ENCODE results near the gene BTBD1.

The BTBD1 gene

DNA sequence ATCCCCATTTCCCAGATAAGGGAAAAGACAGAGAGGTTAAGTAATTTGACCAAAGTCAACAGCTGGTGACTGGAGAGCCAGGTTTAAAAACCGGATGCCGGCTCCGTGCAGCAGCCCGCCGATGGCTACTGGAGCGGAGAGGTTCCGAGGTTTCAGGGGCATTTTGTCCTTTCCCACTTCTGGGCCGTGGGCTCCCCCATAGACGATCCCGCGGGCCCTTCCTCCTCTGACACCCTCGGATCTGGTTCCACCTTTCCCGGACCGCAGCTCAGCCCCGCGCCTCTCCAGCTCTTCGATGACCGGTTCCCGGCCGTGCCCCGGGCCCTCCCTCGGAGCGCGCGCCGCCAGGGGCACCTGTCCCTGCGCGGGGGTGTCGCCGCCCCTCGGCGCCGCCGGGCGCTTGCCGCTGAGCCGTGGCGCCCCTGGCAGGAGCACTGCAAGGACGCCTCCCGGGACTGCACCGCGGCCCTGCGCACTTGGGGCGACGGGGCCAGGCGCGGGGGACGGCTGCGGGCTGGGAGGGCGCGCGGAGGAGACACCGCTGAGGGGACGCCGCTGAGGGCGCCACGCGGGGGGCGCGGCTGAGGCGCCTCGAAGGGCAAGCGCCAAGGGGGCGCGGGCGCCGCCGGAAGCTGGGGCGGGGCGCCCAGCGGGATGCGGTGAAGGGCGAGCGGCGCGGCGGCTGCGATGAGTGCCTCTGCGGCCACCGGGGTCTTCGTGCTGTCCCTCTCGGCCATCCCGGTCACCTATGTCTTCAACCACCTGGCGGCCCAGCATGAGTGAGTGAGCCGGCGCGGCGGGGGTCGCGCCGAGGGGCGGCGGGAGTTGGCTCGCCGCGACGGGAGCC, 40.2 kb upstream of the BTBD1 start, which contains the start of gene TM6SF1:
TM6SF1 (plus strand) TSS at position 652 of the 847 bp plus-strand sequence; CDS start at position 688, 36 bp downstream.
- no peak within 1 kb of the TSS for H3K27ac ChIP-seq
- ChIA-PET CTCF (interaction anchor here (0.6 to 0.7 kb wide), 3 partner anchors 66 to 1821 kb away, joined by 3 to 4 read pairs (median 3); no protein-coding TSS in a partner anchor), POLR2A (ENCODE audit: low non-redundant PET) (no interaction called here)
- no peak for DNase-seq (ENCODE audit: low spot score)
- TF ChIP-seq, protein P1, sequence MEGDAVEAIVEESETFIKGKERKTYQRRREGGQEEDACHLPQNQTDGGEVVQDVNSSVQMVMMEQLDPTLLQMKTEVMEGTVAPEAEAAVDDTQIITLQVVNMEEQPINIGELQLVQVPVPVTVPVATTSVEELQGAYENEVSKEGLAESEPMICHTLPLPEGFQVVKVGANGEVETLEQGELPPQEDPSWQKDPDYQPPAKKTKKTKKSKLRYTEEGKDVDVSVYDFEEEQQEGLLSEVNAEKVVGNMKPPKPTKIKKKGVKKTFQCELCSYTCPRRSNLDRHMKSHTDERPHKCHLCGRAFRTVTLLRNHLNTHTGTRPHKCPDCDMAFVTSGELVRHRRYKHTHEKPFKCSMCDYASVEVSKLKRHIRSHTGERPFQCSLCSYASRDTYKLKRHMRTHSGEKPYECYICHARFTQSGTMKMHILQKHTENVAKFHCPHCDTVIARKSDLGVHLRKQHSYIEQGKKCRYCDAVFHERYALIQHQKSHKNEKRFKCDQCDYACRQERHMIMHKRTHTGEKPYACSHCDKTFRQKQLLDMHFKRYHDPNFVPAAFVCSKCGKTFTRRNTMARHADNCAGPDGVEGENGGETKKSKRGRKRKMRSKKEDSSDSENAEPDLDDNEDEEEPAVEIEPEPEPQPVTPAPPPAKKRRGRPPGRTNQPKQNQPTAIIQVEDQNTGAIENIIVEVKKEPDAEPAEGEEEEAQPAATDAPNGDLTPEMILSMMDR (conservative IDR thresholded peaks at IDR 0.05; ENCODE audit: low read depth) = no peak

DNA sequence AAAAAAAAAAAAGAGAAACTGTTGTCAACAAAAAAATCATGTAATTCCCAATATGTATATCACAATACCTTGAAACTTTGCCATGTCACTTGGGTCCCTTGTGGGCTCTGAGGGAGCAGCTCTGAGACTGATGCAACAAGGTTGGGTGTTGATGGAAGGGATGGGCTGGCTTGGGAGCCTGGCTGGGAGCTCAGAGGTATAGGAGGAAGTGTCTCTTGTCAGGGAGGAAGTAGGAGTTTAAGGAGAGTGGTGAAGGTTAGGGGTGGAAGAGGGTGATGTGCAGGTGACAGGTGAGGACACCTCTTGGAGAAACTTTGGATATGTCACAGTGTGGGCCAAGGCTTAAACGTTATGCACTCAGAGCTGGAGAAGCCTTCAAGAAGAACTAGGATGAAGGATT, 38.4 kb upstream of the BTBD1 start:
- CTCF ChIA-PET = no interaction called here
- no peak overlapping the region for H3K27ac ChIP-seq
- no peak for DNase-seq (ENCODE audit: low spot score)
- POLR2A ChIA-PET (ENCODE audit: low non-redundant PET) = no interaction called here
- TF ChIP-seq, protein P1 (conservative IDR thresholded peaks at IDR 0.05; ENCODE audit: low read depth) = no peak

DNA sequence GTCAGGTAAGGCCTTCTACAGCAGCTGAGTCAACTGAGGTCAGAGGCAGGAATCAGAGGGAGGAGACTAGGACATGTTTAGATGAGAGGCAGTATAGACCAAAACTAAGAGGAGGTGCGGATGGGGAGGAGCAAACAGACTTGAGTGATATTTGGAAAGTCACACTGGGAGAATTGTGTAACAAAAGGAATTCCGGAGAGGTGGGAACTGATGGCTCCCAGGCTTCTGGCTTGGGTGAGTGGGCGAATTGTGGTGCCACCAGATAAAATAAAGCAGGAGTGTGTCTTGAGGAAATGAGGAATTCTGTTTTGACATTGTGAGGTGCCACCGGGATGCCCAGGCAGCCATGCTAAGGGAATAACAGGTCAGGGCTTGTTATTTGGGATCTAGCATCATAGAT, 37.1 kb upstream of the BTBD1 start:
- ChIA-PET CTCF (interaction anchor here (0.6 kb wide), 1 partner anchor 35 kb away, joined by 3 read pairs; no protein-coding TSS in a partner anchor), POLR2A (ENCODE audit: low non-redundant PET) (no interaction called here)
- TF ChIP-seq, protein P1 (conservative IDR thresholded peaks at IDR 0.05; ENCODE audit: low read depth) = no peak
- DNase-seq (ENCODE audit: low spot score) = no peak
- H3K27ac ChIP-seq = no peak overlapping the region

DNA sequence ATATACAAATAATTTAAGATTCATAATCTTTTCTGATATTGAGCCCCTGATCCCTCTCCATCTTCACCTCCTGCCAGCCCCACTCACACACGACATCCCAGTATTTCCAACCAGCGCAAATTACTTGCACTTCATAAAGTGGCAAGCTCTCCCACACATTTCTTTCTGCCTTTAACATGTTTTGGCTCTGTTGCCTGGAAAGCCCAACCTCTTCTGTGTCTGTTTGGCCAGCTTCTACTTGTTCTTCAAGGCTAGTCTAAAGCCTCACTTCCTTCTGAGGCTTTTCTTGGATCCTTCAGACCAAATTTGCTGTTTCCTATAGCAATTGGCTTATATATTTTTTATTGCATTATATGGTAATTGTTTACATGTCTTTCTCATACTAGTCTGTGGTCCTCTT, 35.3 kb upstream of the BTBD1 start:
- no peak overlapping the region for H3K27ac ChIP-seq
- POLR2A ChIA-PET (ENCODE audit: low non-redundant PET) = no interaction called here
- CTCF ChIA-PET = interaction anchor here (0.6 kb wide), 1 partner anchor 11 kb away, joined by 4 read pairs; no protein-coding TSS in a partner anchor
- no peak for DNase-seq (ENCODE audit: low spot score)
- TF ChIP-seq, protein P1 (conservative IDR thresholded peaks at IDR 0.05; ENCODE audit: low read depth) = no peak

DNA sequence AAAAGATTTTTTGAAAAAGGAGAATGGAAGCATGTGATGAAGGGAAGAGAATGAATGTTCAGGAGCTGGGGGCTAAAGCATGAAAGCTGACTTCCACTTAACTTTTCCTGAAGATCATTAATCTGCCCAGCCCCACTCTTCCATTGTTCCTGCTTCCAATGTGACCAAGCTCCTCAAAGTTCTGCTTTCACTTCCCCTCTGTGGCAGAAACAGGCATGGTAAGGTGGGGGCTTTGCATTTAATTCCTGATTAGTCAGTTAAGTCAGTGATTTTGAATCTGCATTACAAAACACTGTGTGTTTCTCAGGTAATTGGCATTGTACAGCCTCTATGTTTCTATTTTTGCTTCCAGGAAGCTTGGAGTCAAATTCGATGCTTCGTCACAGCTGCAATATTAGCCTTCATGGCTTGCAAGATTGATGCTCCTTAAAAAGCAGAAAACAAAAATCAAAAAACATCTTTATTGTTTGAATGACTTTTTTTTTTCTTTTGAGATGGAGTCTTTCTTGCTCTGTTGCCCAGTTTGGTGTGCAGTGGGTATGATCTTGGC, 33.1 kb upstream of the BTBD1 start:
- CTCF ChIA-PET = interaction anchor here (0.6 kb wide), 1 partner anchor 1432 kb away, joined by 3 read pairs; no protein-coding TSS in a partner anchor

DNA sequence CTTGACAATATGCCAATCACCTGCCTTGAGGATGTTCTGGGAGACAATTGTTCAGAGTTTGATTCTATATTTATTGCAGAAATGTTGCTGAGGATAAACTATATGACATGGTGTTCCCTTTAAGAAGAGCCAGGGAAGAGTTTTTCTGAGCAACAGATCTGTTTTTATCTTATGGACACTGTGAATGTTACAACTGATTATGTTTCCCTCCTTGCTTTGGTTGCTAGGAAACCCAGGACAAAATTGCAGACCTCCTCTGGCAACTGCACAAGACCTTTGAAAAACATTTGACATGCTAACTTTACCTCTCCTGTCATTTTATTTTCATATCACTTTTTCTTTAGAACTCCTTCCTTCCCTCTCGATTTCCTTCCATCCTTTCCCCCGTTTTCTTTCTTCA, 32.2 kb upstream of the BTBD1 start:
- CTCF ChIA-PET = no interaction called here

More for the DNA sequence above, 33.1 kb upstream of the BTBD1 start:
- POLR2A ChIA-PET (ENCODE audit: low non-redundant PET) = no interaction called here
- H3K27ac ChIP-seq = no peak overlapping the region
- no peak for DNase-seq (ENCODE audit: low spot score)
- TF ChIP-seq, protein P1 (conservative IDR thresholded peaks at IDR 0.05; ENCODE audit: low read depth) = no peak

More for the DNA sequence above, 32.2 kb upstream of the BTBD1 start:
- POLR2A ChIA-PET (ENCODE audit: low non-redundant PET) = no interaction called here
- TF ChIP-seq, protein P1 (conservative IDR thresholded peaks at IDR 0.05; ENCODE audit: low read depth) = no peak
- DNase-seq (ENCODE audit: low spot score) = no peak
- no peak overlapping the region for H3K27ac ChIP-seq
